ENCODE results near the gene LRRC26. TPM values are rescaled to one million over a fixed set of nuclear protein-coding genes. Genes with fewer than 3 reads are reported as not detected.

Gene LRRC26
- total RNA-seq, 1 donor = not detected

- peak overlapping the region; percentile 96 for H3K4me3 ChIP-seq (ENCODE audit: low read depth, low read length)
- DNase-seq (ENCODE audit: low read depth) = no peak
- no peak for TF ChIP-seq CTCF (IDR thresholded peaks at IDR 0.05; ENCODE audit: insufficient read depth, low read length)
These were observed 18.2 kb upstream of the LRRC26 start for GRCh38 chr9:137188086-137188489.

GRCh38 chr9:137187386-137187785, 17.5 kb upstream of the LRRC26 start:
- DNase-seq (ENCODE audit: low read depth) = no peak
- TF ChIP-seq CTCF (IDR thresholded peaks at IDR 0.05; ENCODE audit: insufficient read depth, low read length) = no peak
- peak overlapping the region; percentile 96 for H3K4me3 ChIP-seq (ENCODE audit: low read depth, low read length)

GRCh38 chr9:137186385-137186784, 16.5 kb upstream of the LRRC26 start:
- no peak for TF ChIP-seq CTCF (IDR thresholded peaks at IDR 0.05; ENCODE audit: insufficient read depth, low read length)
- no peak for DNase-seq (ENCODE audit: low read depth)
- H3K4me3 ChIP-seq (ENCODE audit: low read depth, low read length) = peak overlapping the region; percentile 6

- no peak overlapping the region for H3K4me3 ChIP-seq (ENCODE audit: low read depth, low read length)
- no peak for DNase-seq (ENCODE audit: low read depth)
- no peak for TF ChIP-seq CTCF (IDR thresholded peaks at IDR 0.05; ENCODE audit: insufficient read depth, low read length)
These were observed 16.1 kb upstream of the LRRC26 start for GRCh38 chr9:137185921-137186320.

- no peak overlapping the region for H3K4me3 ChIP-seq (ENCODE audit: low read depth, low read length)
- no peak for DNase-seq (ENCODE audit: low read depth)
- no peak for TF ChIP-seq CTCF (IDR thresholded peaks at IDR 0.05; ENCODE audit: insufficient read depth, low read length)
These were observed 15.2 kb upstream of the LRRC26 start for GRCh38 chr9:137184881-137185660.

- DNase-seq (ENCODE audit: low read depth) = no peak
- no peak overlapping the region for H3K4me3 ChIP-seq (ENCODE audit: low read depth, low read length)
- TF ChIP-seq CTCF (IDR thresholded peaks at IDR 0.05; ENCODE audit: insufficient read depth, low read length) = no peak
These were observed 14.2 kb upstream of the LRRC26 start for GRCh38 chr9:137183980-137184595.
